K562 (cell line): ENCODE measurements around the gene NR3C1. TPM values are rescaled to one million over a fixed set of nuclear protein-coding genes. Genes with fewer than 3 reads are reported as not detected.
A peak's percentile ranks its signal among the peaks of the same experiment; 100 is the strongest.

Source experiments
- CBX2 ChIP-seq: fragments of 200-600 bp; sonication (generic); IDR thresholded peaks from one replicate; pipeline ENCODE4 v1.6.1; 2012; ENCODE audit warnings: mild to moderate bottlenecking, low read length, inconsistent platforms; ENCODE audit not compliant: insufficient read depth, poor library complexity, severe bottlenecking
- ETV6 ChIP-seq, 3 experiments: fragments of 150-350 bp in 1 of 3; sonication (generic) in 1 of 3; formaldehyde crosslinking in 1 of 3; IDR thresholded peaks; 2 replicates each; pipeline versions ENCODE4 v1.6.1 to v1.8.0; 2014 to 2022; ENCODE audit warnings: borderline replicate concordance in 2 of 3, low read depth in 2 of 3, antibody characterized with exemption in 1 of 3, low read length in 1 of 3, mild to moderate bottlenecking in 1 of 3, missing genetic modification reagents in 1 of 3
- HNRNPUL1 ChIP-seq: fragments of 200-400 bp; formaldehyde crosslinking; IDR thresholded peaks from 2 replicates; pipeline ENCODE4 v1.6.1; 2017; ENCODE audit warnings: low read length
- HOXB6 ChIP-seq: fragments of 250-450 bp; sonication (Bioruptor Pico); IDR thresholded peaks from 2 replicates; pipeline ENCODE4 v1.5.1; 2022; ENCODE audit warnings: mild to moderate bottlenecking, borderline replicate concordance
- KLF13 ChIP-seq: fragments of 450-650 bp; IDR thresholded peaks from 2 replicates; pipeline ENCODE4 v1.6.1; 2016; ENCODE audit warnings: missing genetic modification characterization, low read depth, mild to moderate bottlenecking, missing compliant biosample characterization, moderate library complexity, borderline replicate concordance
- RB1 ChIP-seq: fragments of 450-650 bp; IDR thresholded peaks from 2 replicates; pipeline ENCODE4 v1.6.1; 2017; ENCODE audit warnings: low read depth, mild to moderate bottlenecking
- SNIP1 ChIP-seq: fragments of 450-650 bp; IDR thresholded peaks from 2 replicates; pipeline ENCODE4 v1.7.1; 2017; ENCODE audit warnings: low read depth, mild to moderate bottlenecking
- TEAD1 ChIP-seq, 2 experiments: fragments of 450-650 bp in 1 of 2; sonication (generic) in 1 of 2; formaldehyde crosslinking; IDR thresholded peaks; 2 replicates each; pipeline versions ENCODE4 v1.4.0 to v1.8.0; 2020 to 2022; ENCODE audit warnings: mild to moderate bottlenecking in 2 of 2, missing genetic modification reagents in 1 of 2
- polyA plus RNA-seq, 8 experiments: library from polyadenylated mRNA; depleted of rRNA in 4 of 8; stranded (reverse) in 5 of 8; unstranded in 3 of 8; fragments of >200 nt; fragmentation: Nextera tagmentation in 2 of 8; fragmentation: Illumina TruSeq in 1 of 8; extraction: Ambion mirVana in 2 of 8; extraction: Trizol in 1 of 8; gene quantifications; 2 replicates each; pipeline versions ENCODE4 v1.2.1 to v1.2.3, GENCODE V29; 2011 to 2014; ENCODE audit warnings: inconsistent platforms in 1 of 8, missing spikeins in 1 of 8
- total RNA-seq, 7 experiments: library from RNA; depleted of rRNA in 6 of 7; stranded (reverse); fragments of >200 nt in 6 of 7; fragmentation: Illumina TruSeq in 2 of 7; extraction: Trizol in 2 of 7; gene quantifications; 2 replicates each; pipeline versions ENCODE4 v1.2.1 to v1.2.3, GENCODE V29; 2011 to 2021; ENCODE audit warnings: low replicate concordance in 1 of 7
- TF ChIP-seq, protein P1 (sequence below): fragments of 450-650 bp; IDR thresholded peaks from 2 replicates; pipeline ENCODE4 v1.7.1; 2018; ENCODE audit warnings: mild to moderate bottlenecking, low read depth; ENCODE audit not compliant: partially characterized antibody
- TF ChIP-seq, protein P2 (sequence below), 2 experiments: fragments of 150-350 bp in 1 of 2; IDR thresholded peaks; 2 replicates each; pipeline ENCODE4 v1.6.1; 2012 to 2016; ENCODE audit warnings: low read depth in 2 of 2, low read length in 2 of 2, mild to moderate bottlenecking in 1 of 2, moderate library complexity in 1 of 2
- TF ChIP-seq, protein P3 (sequence below): sonication (generic); formaldehyde crosslinking; IDR thresholded peaks from 2 replicates; pipeline ENCODE4 v1.8.0; 2023; ENCODE audit warnings: missing genetic modification reagents, mild to moderate bottlenecking, borderline replicate concordance
- TF ChIP-seq, protein P4 (sequence below), 2 experiments: fragments of 450-650 bp; conservative IDR thresholded peaks; 2 replicates each; pipeline ENCODE4 v1.6.1; 2017; ENCODE audit warnings: mild to moderate bottlenecking in 2 of 2, moderate library complexity in 2 of 2

NR3C1 gene
- total and polyA plus RNA-seq, 9 of the 15 experiments (the other 6 are each of a cell fraction or from before 2014, with no cell fraction given): 8.2 to 36.0 (median 15.0) TPM

DNA sequence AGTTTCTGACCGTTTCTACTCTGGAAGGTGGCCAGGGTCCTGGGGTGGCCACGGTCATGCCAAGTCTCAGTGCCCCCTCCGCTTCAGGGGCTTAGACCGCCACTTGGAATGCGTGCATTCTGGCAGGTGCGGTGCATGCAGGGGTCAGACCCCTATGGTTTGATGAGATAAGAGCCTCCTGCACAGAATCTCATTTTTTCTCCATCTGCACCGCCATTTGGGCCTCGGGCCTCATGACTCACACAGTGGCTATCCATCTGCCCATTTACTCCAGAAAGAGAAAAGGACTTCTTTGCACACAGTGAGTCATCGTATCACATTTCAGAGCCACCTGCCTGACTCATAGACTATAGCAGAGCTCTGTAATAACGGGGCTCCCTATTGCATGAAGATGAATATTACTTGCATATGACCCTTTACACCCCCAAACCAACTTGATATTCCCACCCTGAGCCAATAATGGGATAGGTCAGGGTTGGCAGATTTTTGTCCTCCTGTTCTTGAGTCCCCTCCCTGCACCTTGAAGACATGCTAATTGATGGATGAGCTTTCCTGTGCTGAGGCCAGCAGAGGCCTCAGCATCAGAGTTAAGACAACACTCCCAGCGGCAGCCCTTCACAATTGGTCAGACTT lies 157.4 kb downstream of the NR3C1 start (continued):
- TF ChIP-seq, protein P1, sequence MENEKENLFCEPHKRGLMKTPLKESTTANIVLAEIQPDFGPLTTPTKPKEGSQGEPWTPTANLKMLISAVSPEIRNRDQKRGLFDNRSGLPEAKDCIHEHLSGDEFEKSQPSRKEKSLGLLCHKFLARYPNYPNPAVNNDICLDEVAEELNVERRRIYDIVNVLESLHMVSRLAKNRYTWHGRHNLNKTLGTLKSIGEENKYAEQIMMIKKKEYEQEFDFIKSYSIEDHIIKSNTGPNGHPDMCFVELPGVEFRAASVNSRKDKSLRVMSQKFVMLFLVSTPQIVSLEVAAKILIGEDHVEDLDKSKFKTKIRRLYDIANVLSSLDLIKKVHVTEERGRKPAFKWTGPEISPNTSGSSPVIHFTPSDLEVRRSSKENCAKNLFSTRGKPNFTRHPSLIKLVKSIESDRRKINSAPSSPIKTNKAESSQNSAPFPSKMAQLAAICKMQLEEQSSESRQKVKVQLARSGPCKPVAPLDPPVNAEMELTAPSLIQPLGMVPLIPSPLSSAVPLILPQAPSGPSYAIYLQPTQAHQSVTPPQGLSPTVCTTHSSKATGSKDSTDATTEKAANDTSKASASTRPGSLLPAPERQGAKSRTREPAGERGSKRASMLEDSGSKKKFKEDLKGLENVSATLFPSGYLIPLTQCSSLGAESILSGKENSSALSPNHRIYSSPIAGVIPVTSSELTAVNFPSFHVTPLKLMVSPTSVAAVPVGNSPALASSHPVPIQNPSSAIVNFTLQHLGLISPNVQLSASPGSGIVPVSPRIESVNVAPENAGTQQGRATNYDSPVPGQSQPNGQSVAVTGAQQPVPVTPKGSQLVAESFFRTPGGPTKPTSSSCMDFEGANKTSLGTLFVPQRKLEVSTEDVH: no peak
- TF ChIP-seq TEAD1 (CRISPR knock-in tag; IDR thresholded peaks at IDR 0.05) (peak; percentile 54 to 71; a peak in 2 of 4 replicates), RB1 (no peak), HNRNPUL1 (no peak), KLF13 (tag) (no peak), CBX2 (no peak), SNIP1 (no peak), HOXB6 (CRISPR knock-in tag) (no peak), ETV6 (IDR thresholded peaks at IDR 0.05; ENCODE audit: borderline replicate concordance in 1 of 2, low read depth in 2 of 2, low read length in 1 of 2) (no peak), ETV6 (CRISPR knock-in tag; IDR thresholded peaks at IDR 0.05; ENCODE audit: borderline replicate concordance) (no peak)
- TF ChIP-seq, protein P2, sequence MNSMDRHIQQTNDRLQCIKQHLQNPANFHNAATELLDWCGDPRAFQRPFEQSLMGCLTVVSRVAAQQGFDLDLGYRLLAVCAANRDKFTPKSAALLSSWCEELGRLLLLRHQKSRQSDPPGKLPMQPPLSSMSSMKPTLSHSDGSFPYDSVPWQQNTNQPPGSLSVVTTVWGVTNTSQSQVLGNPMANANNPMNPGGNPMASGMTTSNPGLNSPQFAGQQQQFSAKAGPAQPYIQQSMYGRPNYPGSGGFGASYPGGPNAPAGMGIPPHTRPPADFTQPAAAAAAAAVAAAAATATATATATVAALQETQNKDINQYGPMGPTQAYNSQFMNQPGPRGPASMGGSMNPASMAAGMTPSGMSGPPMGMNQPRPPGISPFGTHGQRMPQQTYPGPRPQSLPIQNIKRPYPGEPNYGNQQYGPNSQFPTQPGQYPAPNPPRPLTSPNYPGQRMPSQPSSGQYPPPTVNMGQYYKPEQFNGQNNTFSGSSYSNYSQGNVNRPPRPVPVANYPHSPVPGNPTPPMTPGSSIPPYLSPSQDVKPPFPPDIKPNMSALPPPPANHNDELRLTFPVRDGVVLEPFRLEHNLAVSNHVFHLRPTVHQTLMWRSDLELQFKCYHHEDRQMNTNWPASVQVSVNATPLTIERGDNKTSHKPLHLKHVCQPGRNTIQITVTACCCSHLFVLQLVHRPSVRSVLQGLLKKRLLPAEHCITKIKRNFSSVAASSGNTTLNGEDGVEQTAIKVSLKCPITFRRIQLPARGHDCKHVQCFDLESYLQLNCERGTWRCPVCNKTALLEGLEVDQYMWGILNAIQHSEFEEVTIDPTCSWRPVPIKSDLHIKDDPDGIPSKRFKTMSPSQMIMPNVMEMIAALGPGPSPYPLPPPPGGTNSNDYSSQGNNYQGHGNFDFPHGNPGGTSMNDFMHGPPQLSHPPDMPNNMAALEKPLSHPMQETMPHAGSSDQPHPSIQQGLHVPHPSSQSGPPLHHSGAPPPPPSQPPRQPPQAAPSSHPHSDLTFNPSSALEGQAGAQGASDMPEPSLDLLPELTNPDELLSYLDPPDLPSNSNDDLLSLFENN (IDR thresholded peaks at IDR 0.05; ENCODE audit: low read depth in 2 of 2, low read length in 2 of 2): no peak
- TF ChIP-seq, protein P3, sequence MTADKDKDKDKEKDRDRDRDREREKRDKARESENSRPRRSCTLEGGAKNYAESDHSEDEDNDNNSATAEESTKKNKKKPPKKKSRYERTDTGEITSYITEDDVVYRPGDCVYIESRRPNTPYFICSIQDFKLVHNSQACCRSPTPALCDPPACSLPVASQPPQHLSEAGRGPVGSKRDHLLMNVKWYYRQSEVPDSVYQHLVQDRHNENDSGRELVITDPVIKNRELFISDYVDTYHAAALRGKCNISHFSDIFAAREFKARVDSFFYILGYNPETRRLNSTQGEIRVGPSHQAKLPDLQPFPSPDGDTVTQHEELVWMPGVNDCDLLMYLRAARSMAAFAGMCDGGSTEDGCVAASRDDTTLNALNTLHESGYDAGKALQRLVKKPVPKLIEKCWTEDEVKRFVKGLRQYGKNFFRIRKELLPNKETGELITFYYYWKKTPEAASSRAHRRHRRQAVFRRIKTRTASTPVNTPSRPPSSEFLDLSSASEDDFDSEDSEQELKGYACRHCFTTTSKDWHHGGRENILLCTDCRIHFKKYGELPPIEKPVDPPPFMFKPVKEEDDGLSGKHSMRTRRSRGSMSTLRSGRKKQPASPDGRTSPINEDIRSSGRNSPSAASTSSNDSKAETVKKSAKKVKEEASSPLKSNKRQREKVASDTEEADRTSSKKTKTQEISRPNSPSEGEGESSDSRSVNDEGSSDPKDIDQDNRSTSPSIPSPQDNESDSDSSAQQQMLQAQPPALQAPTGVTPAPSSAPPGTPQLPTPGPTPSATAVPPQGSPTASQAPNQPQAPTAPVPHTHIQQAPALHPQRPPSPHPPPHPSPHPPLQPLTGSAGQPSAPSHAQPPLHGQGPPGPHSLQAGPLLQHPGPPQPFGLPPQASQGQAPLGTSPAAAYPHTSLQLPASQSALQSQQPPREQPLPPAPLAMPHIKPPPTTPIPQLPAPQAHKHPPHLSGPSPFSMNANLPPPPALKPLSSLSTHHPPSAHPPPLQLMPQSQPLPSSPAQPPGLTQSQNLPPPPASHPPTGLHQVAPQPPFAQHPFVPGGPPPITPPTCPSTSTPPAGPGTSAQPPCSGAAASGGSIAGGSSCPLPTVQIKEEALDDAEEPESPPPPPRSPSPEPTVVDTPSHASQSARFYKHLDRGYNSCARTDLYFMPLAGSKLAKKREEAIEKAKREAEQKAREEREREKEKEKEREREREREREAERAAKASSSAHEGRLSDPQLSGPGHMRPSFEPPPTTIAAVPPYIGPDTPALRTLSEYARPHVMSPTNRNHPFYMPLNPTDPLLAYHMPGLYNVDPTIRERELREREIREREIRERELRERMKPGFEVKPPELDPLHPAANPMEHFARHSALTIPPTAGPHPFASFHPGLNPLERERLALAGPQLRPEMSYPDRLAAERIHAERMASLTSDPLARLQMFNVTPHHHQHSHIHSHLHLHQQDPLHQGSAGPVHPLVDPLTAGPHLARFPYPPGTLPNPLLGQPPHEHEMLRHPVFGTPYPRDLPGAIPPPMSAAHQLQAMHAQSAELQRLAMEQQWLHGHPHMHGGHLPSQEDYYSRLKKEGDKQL (CRISPR knock-in tag): no peak
- TF ChIP-seq, protein P4, sequence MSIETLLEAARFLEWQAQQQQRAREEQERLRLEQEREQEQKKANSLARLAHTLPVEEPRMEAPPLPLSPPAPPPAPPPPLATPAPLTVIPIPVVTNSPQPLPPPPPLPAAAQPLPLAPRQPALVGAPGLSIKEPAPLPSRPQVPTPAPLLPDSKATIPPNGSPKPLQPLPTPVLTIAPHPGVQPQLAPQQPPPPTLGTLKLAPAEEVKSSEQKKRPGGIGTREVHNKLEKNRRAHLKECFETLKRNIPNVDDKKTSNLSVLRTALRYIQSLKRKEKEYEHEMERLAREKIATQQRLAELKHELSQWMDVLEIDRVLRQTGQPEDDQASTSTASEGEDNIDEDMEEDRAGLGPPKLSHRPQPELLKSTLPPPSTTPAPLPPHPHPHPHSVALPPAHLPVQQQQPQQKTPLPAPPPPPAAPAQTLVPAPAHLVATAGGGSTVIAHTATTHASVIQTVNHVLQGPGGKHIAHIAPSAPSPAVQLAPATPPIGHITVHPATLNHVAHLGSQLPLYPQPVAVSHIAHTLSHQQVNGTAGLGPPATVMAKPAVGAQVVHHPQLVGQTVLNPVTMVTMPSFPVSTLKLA (conservative IDR thresholded peaks at IDR 0.05): peak in 1 of 2 experiments; percentile 49; a peak in 1 of 4 replicates
